Peyer's patch (tissue), 4 donors: ENCODE data around the gene CARD14.

Source experiments
- POLR2A ChIP-seq, 2 donors: fragments of 450-650 bp; IDR thresholded peaks; one replicate each; pipeline ENCODE4 v1.5.1; 2017; ENCODE audit warnings: antibody characterized with exemption in 2 of 2, mild to moderate bottlenecking in 2 of 2, moderate library complexity in 2 of 2
- TF ChIP-seq, protein P1 (sequence below), 6 experiments: fragments of 450-650 bp in 4 of 6; fragments of 200-600 bp in 2 of 6; sonication (generic) in 1 of 6; IDR thresholded peaks; one replicate each; pipeline ENCODE4 v1.5.1; 2017 to 2019; ENCODE audit warnings: antibody characterized with exemption in 6 of 6, mild to moderate bottlenecking in 3 of 6, moderate library complexity in 1 of 6

DNA sequence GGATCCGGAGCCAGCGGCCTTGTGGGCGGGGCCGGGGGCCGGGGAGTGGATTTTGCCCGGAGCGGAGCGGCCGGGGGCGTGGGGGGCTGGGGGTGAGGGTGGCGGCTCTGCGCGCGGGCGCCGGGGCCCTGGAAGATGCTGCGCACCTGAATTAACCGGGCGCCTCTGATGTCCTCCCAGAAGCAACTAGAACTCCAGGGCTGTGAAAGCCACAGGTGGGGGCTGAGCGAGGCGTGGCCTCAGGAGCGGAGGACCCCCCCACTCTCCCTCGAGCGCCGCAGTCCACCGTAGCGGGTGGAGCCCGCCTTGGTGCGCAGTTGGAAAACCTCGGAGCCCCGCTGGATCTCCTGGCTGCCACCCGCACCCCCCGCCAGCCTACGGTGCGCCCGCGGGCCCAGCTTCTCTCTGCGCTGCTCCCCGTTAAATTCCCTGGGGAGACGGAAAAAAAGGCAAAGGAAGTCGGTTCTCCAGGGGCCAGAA lies 50.9 kb downstream of the CARD14 start:
- TF ChIP-seq, protein P1, sequence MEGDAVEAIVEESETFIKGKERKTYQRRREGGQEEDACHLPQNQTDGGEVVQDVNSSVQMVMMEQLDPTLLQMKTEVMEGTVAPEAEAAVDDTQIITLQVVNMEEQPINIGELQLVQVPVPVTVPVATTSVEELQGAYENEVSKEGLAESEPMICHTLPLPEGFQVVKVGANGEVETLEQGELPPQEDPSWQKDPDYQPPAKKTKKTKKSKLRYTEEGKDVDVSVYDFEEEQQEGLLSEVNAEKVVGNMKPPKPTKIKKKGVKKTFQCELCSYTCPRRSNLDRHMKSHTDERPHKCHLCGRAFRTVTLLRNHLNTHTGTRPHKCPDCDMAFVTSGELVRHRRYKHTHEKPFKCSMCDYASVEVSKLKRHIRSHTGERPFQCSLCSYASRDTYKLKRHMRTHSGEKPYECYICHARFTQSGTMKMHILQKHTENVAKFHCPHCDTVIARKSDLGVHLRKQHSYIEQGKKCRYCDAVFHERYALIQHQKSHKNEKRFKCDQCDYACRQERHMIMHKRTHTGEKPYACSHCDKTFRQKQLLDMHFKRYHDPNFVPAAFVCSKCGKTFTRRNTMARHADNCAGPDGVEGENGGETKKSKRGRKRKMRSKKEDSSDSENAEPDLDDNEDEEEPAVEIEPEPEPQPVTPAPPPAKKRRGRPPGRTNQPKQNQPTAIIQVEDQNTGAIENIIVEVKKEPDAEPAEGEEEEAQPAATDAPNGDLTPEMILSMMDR (IDR thresholded peaks at IDR 0.05), result no peak
- no peak for TF ChIP-seq POLR2A (IDR thresholded peaks at IDR 0.05)
